ENCODE measurements around the gene RPS6KA2. TPM values are rescaled to one million over a fixed set of nuclear protein-coding genes. Genes with fewer than 3 reads are reported as not detected.

The RPS6KA2 gene
- total and polyA plus RNA-seq, 3 donors from 2014 or later, result 18.4 to 21.7 (median 19.8) TPM

- TF ChIP-seq CTCF (IDR thresholded peaks at IDR 0.05), result no peak
- no peak for TF ChIP-seq POLR2A (IDR thresholded peaks at IDR 0.05)
- no peak for DNase-seq
- no peak overlapping the region for H3K27ac ChIP-seq
- H3K9me3 ChIP-seq, result no peaks in the 10 kb centered on the region
- WGBS, 2 donors, result 91 to 93% methylated on average over 7 of the region's 7 CpGs
- intact Hi-C loops (cut with DNase I; ENCODE audit: low total_unique reads), result no loop called here
- no peaks in the 10 kb centered on the region for H3K4me1 ChIP-seq
- no peaks in the 10 kb centered on the region for H3K36me3 ChIP-seq (ENCODE audit: low read depth, missing control alignments)
- H3K27me3 ChIP-seq, result no peaks in the 10 kb centered on the region
- no peak overlapping the region for H3K4me3 ChIP-seq
Observed at GRCh38 chr6:166591961-166592520, 35.0 kb downstream of the RPS6KA2 start.

- DNase-seq, result no peak
- Histone ChIP-seq H3K4me1 (no peaks in the 10 kb centered on the region), H3K4me3 (no peak overlapping the region), H3K27ac (no peak overlapping the region), H3K9me3 (no peaks in the 10 kb centered on the region), H3K27me3 (no peaks in the 10 kb centered on the region), H3K36me3 (ENCODE audit: low read depth, missing control alignments) (no peaks in the 10 kb centered on the region)
- WGBS, 2 donors, result 94% methylated on average over 2 to 11 of the region's 11 CpGs
- intact Hi-C loops (cut with DNase I; ENCODE audit: low total_unique reads), result no loop called here
- TF ChIP-seq CTCF (IDR thresholded peaks at IDR 0.05) (no peak), POLR2A (IDR thresholded peaks at IDR 0.05) (no peak)
Observed at GRCh38 chr6:166591026-166591425, 36.0 kb downstream of the RPS6KA2 start.

GRCh38 chr6:166589786-166590574 is 37.1 kb downstream of the RPS6KA2 start:
- H3K36me3 ChIP-seq (ENCODE audit: low read depth, missing control alignments), result no peaks in the 10 kb centered on the region
- DNase-seq, result no peak
- no peak overlapping the region for H3K27ac ChIP-seq
- intact Hi-C loops (cut with DNase I; ENCODE audit: low total_unique reads), result no loop called here
- no peaks in the 10 kb centered on the region for H3K9me3 ChIP-seq
- 76 to 84% methylated on average over 8 of the region's 8 CpGs for WGBS, 2 donors
- TF ChIP-seq POLR2A (IDR thresholded peaks at IDR 0.05), result no peak
- no peak for TF ChIP-seq CTCF (IDR thresholded peaks at IDR 0.05)
- H3K4me1 ChIP-seq, result no peaks in the 10 kb centered on the region
- no peaks in the 10 kb centered on the region for H3K27me3 ChIP-seq
- no peak overlapping the region for H3K4me3 ChIP-seq

- no peak overlapping the region for H3K4me3 ChIP-seq
- H3K4me1 ChIP-seq, result no peaks in the 10 kb centered on the region
- 90 to 92% methylated on average over 4 of the region's 4 CpGs for WGBS, 2 donors
- intact Hi-C loops (cut with DNase I; ENCODE audit: low total_unique reads), result no loop called here
- H3K9me3 ChIP-seq, result no peaks in the 10 kb centered on the region
- H3K27ac ChIP-seq, result no peak overlapping the region
- no peaks in the 10 kb centered on the region for H3K36me3 ChIP-seq (ENCODE audit: low read depth, missing control alignments)
- H3K27me3 ChIP-seq, result no peaks in the 10 kb centered on the region
- no peak for DNase-seq
- no peak for TF ChIP-seq CTCF (IDR thresholded peaks at IDR 0.05)
- TF ChIP-seq POLR2A (IDR thresholded peaks at IDR 0.05), result no peak
Observed at GRCh38 chr6:166589337-166589731, 37.7 kb downstream of the RPS6KA2 start.

Data from testis (tissue), 3 donors.